DND-41 (cell line): ENCODE results near the gene ELAVL2.

Experiments used
- ATAC-seq: fragments of 200-7000 bp; cut with Tn5 transposase; 3 replicates; pipeline ENCODE4 v1.9.1; 2021; ENCODE audit warnings: low read depth; ENCODE audit not compliant: insufficient read depth
- DNase-seq: peaks from one replicate; pipeline ENCODE4 v3.0.0-alpha.2; 2020
- H2AFZ ChIP-seq: 2 replicates; pipeline ENCODE4 v1.6.0; 2012; ENCODE audit warnings: low read depth, low read length
- H3K27ac ChIP-seq: 2 replicates; pipeline ENCODE4 v1.5.1; 2012; ENCODE audit warnings: low read length, inconsistent platforms
- H3K27me3 ChIP-seq: fragments of 200-600 bp; sonication (generic); 2 replicates; pipeline ENCODE4 v1.6.0; 2012; ENCODE audit warnings: low read length, mild to moderate bottlenecking, inconsistent platforms; ENCODE audit not compliant: insufficient read depth, poor library complexity
- H3K36me3 ChIP-seq: 2 replicates; pipeline ENCODE4 v1.5.1; 2012; ENCODE audit warnings: low read length, inconsistent platforms; ENCODE audit not compliant: insufficient read depth
- H3K4me1 ChIP-seq: 2 replicates; pipeline ENCODE4 v1.5.1; 2012; ENCODE audit warnings: mild to moderate bottlenecking, low read length; ENCODE audit not compliant: insufficient read depth
- H3K4me2 ChIP-seq: 2 replicates; pipeline ENCODE4 v1.6.0; 2012; ENCODE audit warnings: mild to moderate bottlenecking, moderate library complexity, low read length, inconsistent platforms; ENCODE audit not compliant: insufficient read depth
- H3K4me3 ChIP-seq, 2 experiments: fragments of 200-600 bp in 1 of 2; shearing (Covaris generic) in 1 of 2; 2 replicates each; pipeline ENCODE4 v1.5.1; 2012 to 2016; ENCODE audit warnings: inconsistent platforms in 2 of 2, low read length in 2 of 2, mild to moderate bottlenecking in 2 of 2, low read depth in 1 of 2, moderate library complexity in 1 of 2
- H3K79me2 ChIP-seq: 2 replicates; pipeline ENCODE4 v1.6.0; 2012; ENCODE audit warnings: low read length, inconsistent platforms; ENCODE audit not compliant: insufficient read depth
- H3K9ac ChIP-seq: 2 replicates; pipeline ENCODE4 v1.6.0; 2012; ENCODE audit warnings: low read depth, mild to moderate bottlenecking, inconsistent platforms, low read length, moderate library complexity
- H3K9me3 ChIP-seq: 2 replicates; pipeline ENCODE4 v1.5.1; 2012; ENCODE audit warnings: low read length, moderate library complexity, mild to moderate bottlenecking, inconsistent platforms; ENCODE audit not compliant: insufficient read depth, severe bottlenecking
- H4K20me1 ChIP-seq: 2 replicates; pipeline ENCODE4 v1.6.0; 2012; ENCODE audit warnings: low read length; ENCODE audit not compliant: insufficient read depth
- CTCF ChIP-seq: IDR thresholded peaks from 2 replicates; pipeline ENCODE4 v1.5.1; 2012; ENCODE audit warnings: borderline replicate concordance, low read length, moderate library complexity, mild to moderate bottlenecking; ENCODE audit not compliant: poor library complexity, severe bottlenecking; ENCODE audit errors: extremely low read depth
- EZH2 ChIP-seq: IDR thresholded peaks from 3 replicates; pipeline ENCODE4 v1.6.1; 2012; ENCODE audit warnings: borderline replicate concordance, low read depth, mild to moderate bottlenecking, moderate library complexity, low read length, inconsistent platforms; ENCODE audit not compliant: severe bottlenecking

Gene ELAVL2

DNA sequence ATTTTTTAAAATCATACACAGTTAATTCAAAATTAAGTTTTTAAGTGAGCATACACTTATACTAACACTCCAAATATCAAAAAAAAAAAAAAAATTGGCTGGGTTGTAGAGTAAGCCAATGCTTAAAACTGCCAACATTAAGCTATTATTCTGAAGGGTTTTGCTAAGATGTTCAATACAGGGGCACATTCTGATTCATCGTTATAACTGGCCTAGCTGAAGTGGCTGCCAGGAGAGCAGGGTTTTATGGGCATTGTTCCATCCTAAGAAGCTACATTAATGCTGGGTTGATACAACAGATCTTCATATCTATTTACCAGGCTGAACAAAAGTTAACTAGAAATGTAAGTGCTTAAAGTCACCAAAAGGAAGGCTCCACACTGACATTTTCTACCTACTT lies 13.4 kb downstream of the ELAVL2 start:
- H3K9me3 ChIP-seq = no peaks in the 10 kb centered on the region
- no peaks in the 10 kb centered on the region for H3K36me3 ChIP-seq
- no peak overlapping the region for H3K9ac ChIP-seq
- no peaks in the 10 kb centered on the region for H3K27me3 ChIP-seq
- no peak overlapping the region for H2AFZ ChIP-seq
- DNase-seq (no peak), ATAC-seq (no peak)
- no peak overlapping the region for H3K4me3 ChIP-seq
- no peaks in the 10 kb centered on the region for H3K4me1 ChIP-seq
- TF ChIP-seq EZH2 (no peak), CTCF (no peak)
- no peak overlapping the region for H3K4me2 ChIP-seq
- no peaks in the 10 kb centered on the region for H4K20me1 ChIP-seq
- no peaks in the 10 kb centered on the region for H3K79me2 ChIP-seq
- H3K27ac ChIP-seq = no peak overlapping the region

DNA sequence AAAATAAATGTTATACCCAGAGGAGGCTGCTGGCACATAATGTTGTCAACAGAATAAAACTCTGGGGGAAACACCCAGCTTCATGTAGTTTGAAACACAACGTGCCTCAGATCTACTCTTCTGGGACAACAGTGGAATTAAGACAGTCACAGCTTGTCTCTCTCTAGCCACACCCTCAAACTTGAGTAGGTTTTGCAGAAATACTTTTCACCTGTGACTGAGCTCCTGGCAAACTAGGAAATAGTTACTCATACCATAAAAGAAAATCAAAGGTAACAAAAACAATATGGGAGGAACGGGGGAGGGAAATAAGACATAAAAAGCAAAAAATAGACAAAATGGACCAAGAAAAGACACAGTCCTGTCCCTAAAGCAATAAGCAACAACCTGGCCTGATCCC lies 14.4 kb downstream of the ELAVL2 start:
- ATAC-seq = no peak
- no peaks in the 10 kb centered on the region for H3K4me1 ChIP-seq

DNA sequence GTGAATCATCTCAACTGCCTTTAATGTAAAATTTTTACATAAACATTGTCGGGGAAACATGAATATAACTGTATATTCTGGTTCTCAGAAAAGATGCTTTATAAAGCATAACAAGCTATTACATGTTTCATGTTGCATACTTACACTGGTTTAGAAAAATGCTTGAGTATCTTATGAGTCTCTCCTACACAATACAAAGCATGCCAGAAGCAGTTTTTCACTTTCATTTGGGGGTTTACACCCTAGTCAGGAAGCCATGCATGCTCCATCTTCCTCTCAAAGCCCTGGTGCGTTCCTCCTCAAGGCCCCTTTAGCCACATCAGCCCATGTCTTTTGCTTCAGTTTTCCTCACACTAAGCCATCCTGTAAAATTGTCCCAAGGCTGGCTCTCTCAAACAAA lies 22.8 kb downstream of the ELAVL2 start:
- Histone ChIP-seq H4K20me1 (no peaks in the 10 kb centered on the region), H3K9ac (no peak overlapping the region), H3K27me3 (no peaks in the 10 kb centered on the region), H3K36me3 (no peaks in the 10 kb centered on the region), H3K4me3 (no peak overlapping the region), H3K27ac (no peak overlapping the region), H3K9me3 (no peaks in the 10 kb centered on the region), H3K4me1 (no peaks in the 10 kb centered on the region), H3K4me2 (no peak overlapping the region), H2AFZ (no peak overlapping the region), H3K79me2 (no peaks in the 10 kb centered on the region)
- TF ChIP-seq CTCF = no peak
- no peak for TF ChIP-seq EZH2
- DNase-seq (no peak), ATAC-seq (no peak)

More for the DNA sequence above, 14.4 kb downstream of the ELAVL2 start:
- H3K4me2 ChIP-seq = no peak overlapping the region
- no peak for DNase-seq
- TF ChIP-seq EZH2 (no peak), CTCF (no peak)
- H3K9me3 ChIP-seq = no peaks in the 10 kb centered on the region
- H3K79me2 ChIP-seq = no peaks in the 10 kb centered on the region
- H3K9ac ChIP-seq = no peak overlapping the region
- no peak overlapping the region for H3K4me3 ChIP-seq
- no peak overlapping the region for H3K27ac ChIP-seq
- H3K36me3 ChIP-seq = no peaks in the 10 kb centered on the region
- no peaks in the 10 kb centered on the region for H4K20me1 ChIP-seq
- no peak overlapping the region for H2AFZ ChIP-seq
- no peaks in the 10 kb centered on the region for H3K27me3 ChIP-seq

DNA sequence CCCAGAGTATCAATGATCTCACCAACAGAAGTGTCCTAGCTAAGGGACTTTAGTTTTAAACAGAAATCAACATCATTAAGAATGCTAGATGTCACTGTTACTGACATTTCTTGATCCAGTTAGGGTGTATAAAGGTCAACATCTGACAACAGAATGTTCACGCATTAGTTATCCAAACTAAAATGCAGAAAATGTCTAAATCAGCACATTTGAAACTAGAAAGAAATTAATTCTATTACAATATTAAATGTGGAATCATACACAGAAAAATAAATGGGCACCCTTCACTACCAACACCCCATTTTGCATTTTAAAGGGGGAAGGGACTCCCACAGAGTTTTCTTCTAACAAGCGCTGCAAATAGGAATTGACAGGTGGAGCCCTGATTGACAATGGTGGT lies 24.5 kb downstream of the ELAVL2 start:
- DNase-seq (no peak), ATAC-seq (no peak)
- Histone ChIP-seq H3K9me3 (no peaks in the 10 kb centered on the region), H3K27me3 (no peaks in the 10 kb centered on the region), H3K27ac (no peak overlapping the region), H3K4me1 (no peaks in the 10 kb centered on the region), H3K36me3 (no peaks in the 10 kb centered on the region), H3K4me3 (no peak overlapping the region), H4K20me1 (no peaks in the 10 kb centered on the region), H2AFZ (no peak overlapping the region), H3K4me2 (no peak overlapping the region), H3K79me2 (no peaks in the 10 kb centered on the region), H3K9ac (no peak overlapping the region)
- TF ChIP-seq EZH2 (no peak), CTCF (no peak)
